ENCODE results near the gene GSTA2.
A peak's percentile ranks its signal among the peaks of the same experiment; 100 is the strongest.
"Not testable (repeated sequence)": the region's sequence is repeated elsewhere in the genome, so short reads cannot be mapped to it uniquely, and the experiment has no call there.

The GSTA2 gene

GRCh38 chr6:52725535-52726192, 37.6 kb downstream of the GSTA2 start:
- no peak for DNase-seq (ENCODE audit: low read depth)

GRCh38 chr6:52725143-52725534, 38.1 kb downstream of the GSTA2 start:
- no peak for DNase-seq (ENCODE audit: low read depth)

GRCh38 chr6:52724406-52725121, 38.7 kb downstream of the GSTA2 start:
- DNase-seq (ENCODE audit: low read depth): no peak

- peak; percentile 91 for DNase-seq (ENCODE audit: low read depth)
Observed at GRCh38 chr6:52724042-52724405, 39.3 kb downstream of the GSTA2 start.

- DNase-seq (ENCODE audit: low read depth): no peak
Observed at GRCh38 chr6:52720321-52720720, 43.0 kb downstream of the GSTA2 start.

GRCh38 chr6:52718550-52718949, 44.7 kb downstream of the GSTA2 start:
- DNase-seq (ENCODE audit: low read depth): no peak

- not testable (repeated sequence) for DNase-seq (ENCODE audit: low read depth)
Observed at GRCh38 chr6:52714761-52715160, 48.5 kb downstream of the GSTA2 start.

- DNase-seq (ENCODE audit: low read depth): no peak
Observed at GRCh38 chr6:52712136-52712535, 51.1 kb downstream of the GSTA2 start.

GRCh38 chr6:52707963-52708680, 55.2 kb downstream of the GSTA2 start:
- no peak for DNase-seq (ENCODE audit: low read depth)

- DNase-seq (ENCODE audit: low read depth): no peak
Observed at GRCh38 chr6:52706001-52706400, 57.3 kb downstream of the GSTA2 start.

GRCh38 chr6:52704781-52705502, 58.3 kb downstream of the GSTA2 start:
- DNase-seq (ENCODE audit: low read depth): not testable (repeated sequence)

GRCh38 chr6:52704060-52704459, 59.2 kb downstream of the GSTA2 start:
- no peak for DNase-seq (ENCODE audit: low read depth)
